Measurements from ENCODE around the gene GRN.
"Not testable (repeated sequence)": the region's sequence is repeated elsewhere in the genome, so short reads cannot be mapped to it uniquely, and the experiment has no call there.

GRN gene

GRCh38 chr17:44360826-44361225, 15.7 kb downstream of the GRN start:
- DNase-seq (ENCODE audit: low read depth in 2 of 3, low spot score in 1 of 3) = no peak

- no peak for DNase-seq (ENCODE audit: low read depth in 2 of 3, low spot score in 1 of 3)
Observed at GRCh38 chr17:44361292-44362260, 16.5 kb downstream of the GRN start.

- DNase-seq (ENCODE audit: low read depth in 2 of 3, low spot score in 1 of 3) = no peak
Observed at GRCh38 chr17:44362459-44362948, 17.4 kb downstream of the GRN start.

- no peak for DNase-seq (ENCODE audit: low read depth in 2 of 3, low spot score in 1 of 3)
Observed at GRCh38 chr17:44362949-44363612, 18.0 kb downstream of the GRN start.

- peak in 2 of 3 donors; percentile 51 to 57 for DNase-seq (ENCODE audit: low read depth in 2 of 3, low spot score in 1 of 3)
Observed at GRCh38 chr17:44363613-44364159, 18.6 kb downstream of the GRN start, which contains the start of gene FAM171A2. FAM171A2 (minus strand) TSS chr17:44363853; CDS start chr17:44363714, 139 bp downstream.

- not testable (repeated sequence) for DNase-seq (ENCODE audit: low read depth in 2 of 3, low spot score in 1 of 3)
Observed at GRCh38 chr17:44365051-44365450, 19.9 kb downstream of the GRN start.

- DNase-seq (ENCODE audit: low read depth in 2 of 3, low spot score in 1 of 3) = no peak
Observed at GRCh38 chr17:44367231-44367979, 22.3 kb downstream of the GRN start.

GRCh38 chr17:44368391-44369243, 23.5 kb downstream of the GRN start:
- not testable (repeated sequence) for DNase-seq (ENCODE audit: low read depth in 2 of 3, low spot score in 1 of 3)

- DNase-seq (ENCODE audit: low read depth in 2 of 3, low spot score in 1 of 3) = not testable (repeated sequence)
Observed at GRCh38 chr17:44369414-44370023, 24.4 kb downstream of the GRN start.

- no peak for DNase-seq (ENCODE audit: low read depth in 2 of 3, low spot score in 1 of 3)
Observed at GRCh38 chr17:44372036-44372435, 26.9 kb downstream of the GRN start.

GRCh38 chr17:44374306-44375195, 29.4 kb downstream of the GRN start:
- no peak for DNase-seq (ENCODE audit: low read depth in 2 of 3, low spot score in 1 of 3)

- no peak for DNase-seq (ENCODE audit: low read depth in 2 of 3, low spot score in 1 of 3)
Observed at GRCh38 chr17:44375196-44376017, 30.3 kb downstream of the GRN start.

GRCh38 chr17:44376124-44376523, 31.0 kb downstream of the GRN start:
- no peak for DNase-seq (ENCODE audit: low read depth in 2 of 3, low spot score in 1 of 3)

GRCh38 chr17:44376779-44377178, 31.7 kb downstream of the GRN start:
- no peak for DNase-seq (ENCODE audit: low read depth in 2 of 3, low spot score in 1 of 3)

- DNase-seq (ENCODE audit: low read depth in 2 of 3, low spot score in 1 of 3) = no peak
Observed at GRCh38 chr17:44378171-44378705, 33.1 kb downstream of the GRN start.

- DNase-seq (ENCODE audit: low read depth in 2 of 3, low spot score in 1 of 3) = no peak
Observed at GRCh38 chr17:44379887-44380286, 34.8 kb downstream of the GRN start.

- no peak for DNase-seq (ENCODE audit: low read depth in 2 of 3, low spot score in 1 of 3)
Observed at GRCh38 chr17:44380767-44381166, 35.7 kb downstream of the GRN start.

Data from stimulated activated CD4-positive, alpha-beta T cell treated with anti-CD3 and anti-CD28 coated beads, Interleukin-12 subunit alpha, Interleukin-12 subunit beta, amount 100 ng/mL, for 48 hours (primary cell).